OCI-LY7 (cell line): ENCODE data around the gene FREM3. TPM values are rescaled to one million over a fixed set of nuclear protein-coding genes. Genes with fewer than 3 reads are reported as not detected.

Experiments
- BruUV-seq: library from RNA; stranded (reverse); fragments of 400-500 nt; replicated peaks from 2 replicates; lab custom pipeline; 2021; lab: Mats Ljungman, UMichigan
- CTCF ChIA-PET: fragments of 300-600 bp; sonication (Branson Sonifier 250); formaldehyde crosslinking; loops from one replicate; lab custom pipeline; 2022; ENCODE audit warnings: antibody characterized with exemption; ENCODE audit not compliant: unreplicated experiment; lab: Charles Lee
- POLR2A ChIA-PET: fragments of 300-600 bp; sonication (Branson Sonifier 250); formaldehyde crosslinking; loops from one replicate; lab custom pipeline; 2022; ENCODE audit warnings: antibody characterized with exemption; lab: Charles Lee
- DNase-seq: peaks from one replicate; pipeline ENCODE4 v3.0.0-alpha.2; 2015; ENCODE audit warnings: low spot score
- H2AFZ ChIP-seq: fragments of 200-600 bp; sonication (generic), shearing (Covaris generic); 2 replicates; pipeline ENCODE4 v1.6.1; 2014; ENCODE audit warnings: mild to moderate bottlenecking, antibody characterized with exemption, low read length, moderate library complexity
- H3K27ac ChIP-seq: fragments of 200-600 bp; sonication (generic); 2 replicates; pipeline ENCODE4 v1.5.1; 2014; ENCODE audit warnings: mixed run types, low read depth, mild to moderate bottlenecking, moderate library complexity, low read length, inconsistent platforms; ENCODE audit not compliant: poor library complexity, severe bottlenecking
- H3K36me3 ChIP-seq: fragments of 200-600 bp; sonication (generic); 2 replicates; pipeline ENCODE4 v1.6.1; 2014; ENCODE audit warnings: mild to moderate bottlenecking, antibody characterized with exemption, low read length, moderate library complexity, mixed read lengths; ENCODE audit not compliant: insufficient read depth
- H3K4me1 ChIP-seq: fragments of 200-600 bp; sonication (generic); 2 replicates; pipeline ENCODE4 v1.5.1; 2014; ENCODE audit warnings: mild to moderate bottlenecking, low read length; ENCODE audit not compliant: insufficient read depth, poor library complexity, severe bottlenecking
- H3K4me2 ChIP-seq: fragments of 200-600 bp; sonication (generic); 2 replicates; pipeline ENCODE4 v1.6.1; 2014; ENCODE audit warnings: mild to moderate bottlenecking, low read length
- H3K4me3 ChIP-seq: fragments of 200-600 bp; sonication (generic); 2 replicates; pipeline ENCODE4 v1.5.1; 2014; ENCODE audit warnings: mild to moderate bottlenecking, low read depth, low read length; ENCODE audit not compliant: poor library complexity, severe bottlenecking
- H3K79me2 ChIP-seq: fragments of 200-600 bp; sonication (generic); 2 replicates; pipeline ENCODE4 v1.6.1; 2016; ENCODE audit warnings: low read depth, mild to moderate bottlenecking, low read length, moderate library complexity, mixed read lengths; ENCODE audit not compliant: insufficient read depth
- H3K9me2 ChIP-seq: fragments of 200-600 bp; sonication (generic); 2 replicates; pipeline ENCODE4 v1.6.1; 2016; ENCODE audit warnings: mild to moderate bottlenecking, low read length, mixed read lengths; ENCODE audit not compliant: insufficient read depth
- H3K9me3 ChIP-seq: fragments of 200-600 bp; sonication (generic); 2 replicates; pipeline ENCODE4 v1.6.1; 2014; ENCODE audit warnings: mild to moderate bottlenecking, mixed run types, low read length, mixed read lengths
- H4K20me1 ChIP-seq: fragments of 200-600 bp; sonication (generic); 2 replicates; pipeline ENCODE4 v1.6.1; 2014; ENCODE audit warnings: mild to moderate bottlenecking, antibody characterized with exemption, low read length, moderate library complexity, mixed read lengths; ENCODE audit not compliant: insufficient read depth
- CTCF ChIP-seq: fragments of 200-600 bp; sonication (generic); conservative IDR thresholded peaks from 2 replicates; pipeline ENCODE4 v1.5.1; 2014; ENCODE audit warnings: mild to moderate bottlenecking, antibody characterized with exemption, low read length, moderate library complexity, mixed read lengths
- EZH2phosphoT487 ChIP-seq: fragments of 200-600 bp; sonication (generic); IDR thresholded peaks from 2 replicates; pipeline ENCODE4 v1.6.1; 2018; ENCODE audit warnings: low read depth, borderline replicate concordance, mild to moderate bottlenecking, mixed run types, antibody characterized with exemption, low read length, moderate library complexity, mixed read lengths
- intact Hi-C: fragments of 100-400 bp; cut with micrococcal nuclease; formaldehyde crosslinking; loops from one replicate; pipeline ENCODE4 v1.10.0; 2022; ENCODE audit not compliant: unreplicated experiment
- total RNA-seq, 2 experiments: library from RNA; depleted of rRNA in 1 of 2; stranded (reverse); fragments of >200 nt in 1 of 2; shearing (Covaris generic) in 1 of 2; gene quantifications; 2 replicates each; pipeline ENCODE4 v1.2.3, GENCODE V29; 2014 to 2022

Gene FREM3
- total RNA-seq, 2 experiments from 2014 or later = not detected

GRCh38 chr4:143549928-143550327, 150.5 kb downstream of the FREM3 start:
- intact Hi-C loops = loop anchor here (2.0 kb wide), 1 partner anchor 15 kb away; no protein-coding TSS in a partner anchor
- H3K4me2 ChIP-seq = no peak overlapping the region
- no peak overlapping the region for H3K27ac ChIP-seq
- no peaks in the 10 kb centered on the region for H3K9me3 ChIP-seq
- no TSS peak for BruUV-seq
- H3K9me2 ChIP-seq = no peaks in the 10 kb centered on the region
- TF ChIP-seq CTCF = no peak
- TF ChIP-seq EZH2phosphoT487 = no peak
- no peak overlapping the region for H3K4me3 ChIP-seq
- peaks cover 99% of the 10 kb centered on the region for H3K36me3 ChIP-seq
- no peaks in the 10 kb centered on the region for H3K4me1 ChIP-seq
- H2AFZ ChIP-seq = no peak overlapping the region
- no peaks in the 10 kb centered on the region for H4K20me1 ChIP-seq
- H3K79me2 ChIP-seq = no peaks in the 10 kb centered on the region
- DNase-seq = no peak
- ChIA-PET POLR2A (interaction anchor here (0.7 kb wide), 1 partner anchor 10 kb away, joined by 3 read pairs; no protein-coding TSS in a partner anchor), CTCF (interaction anchor here (0.6 kb wide), 1 partner anchor 160 kb away, joined by 3 read pairs; no protein-coding TSS in a partner anchor)

- H3K27ac ChIP-seq = no peak overlapping the region
- intact Hi-C loops = no loop called here
- ChIA-PET CTCF (no interaction called here), POLR2A (interaction anchor here (0.8 kb wide), 1 partner anchor 10 kb away, joined by 3 read pairs; no protein-coding TSS in a partner anchor)
- no peak overlapping the region for H3K4me3 ChIP-seq
- no peaks in the 10 kb centered on the region for H3K9me2 ChIP-seq
- H3K4me2 ChIP-seq = no peak overlapping the region
- TF ChIP-seq EZH2phosphoT487 = no peak
- no peak for TF ChIP-seq CTCF
- peaks cover 100% of the 10 kb centered on the region for H3K36me3 ChIP-seq
- no TSS peak for BruUV-seq
- H3K9me3 ChIP-seq = no peaks in the 10 kb centered on the region
- H3K4me1 ChIP-seq = no peaks in the 10 kb centered on the region
- DNase-seq = no peak
- H3K79me2 ChIP-seq = no peaks in the 10 kb centered on the region
- H4K20me1 ChIP-seq = no peaks in the 10 kb centered on the region
- no peak overlapping the region for H2AFZ ChIP-seq
These were observed 160.8 kb downstream of the FREM3 start for GRCh38 chr4:143539670-143540023.

- Histone ChIP-seq H3K4me1 (no peaks in the 10 kb centered on the region), H3K36me3 (peaks cover 100% of the 10 kb centered on the region), H3K79me2 (no peaks in the 10 kb centered on the region), H3K4me3 (no peak overlapping the region), H3K9me2 (no peaks in the 10 kb centered on the region), H3K4me2 (no peak overlapping the region), H2AFZ (no peak overlapping the region), H3K27ac (no peak overlapping the region), H3K9me3 (no peaks in the 10 kb centered on the region), H4K20me1 (no peaks in the 10 kb centered on the region)
- DNase-seq = no peak
- BruUV-seq = no TSS peak
- TF ChIP-seq EZH2phosphoT487 = no peak
- no peak for TF ChIP-seq CTCF
- intact Hi-C loops = no loop called here
- ChIA-PET CTCF (no interaction called here), POLR2A (interaction anchor here (0.8 kb wide), 1 partner anchor 11 kb away, joined by 3 read pairs; no protein-coding TSS in a partner anchor)
These were observed 161.4 kb downstream of the FREM3 start for GRCh38 chr4:143538979-143539669.
